GM21786 (cell line): ENCODE measurements around the gene FER.
A peak's percentile ranks its signal among the peaks of the same experiment; 100 is the strongest.
"Not testable (repeated sequence)": the region's sequence is repeated elsewhere in the genome, so short reads cannot be mapped to it uniquely, and the experiment has no call there.

Experiments
- ATAC-seq: cut with Tn5 transposase; IDR thresholded peaks from one replicate; pipeline ENCODE4 v1.9.1; 2021; ENCODE audit not compliant: unreplicated experiment

The FER gene

DNA sequence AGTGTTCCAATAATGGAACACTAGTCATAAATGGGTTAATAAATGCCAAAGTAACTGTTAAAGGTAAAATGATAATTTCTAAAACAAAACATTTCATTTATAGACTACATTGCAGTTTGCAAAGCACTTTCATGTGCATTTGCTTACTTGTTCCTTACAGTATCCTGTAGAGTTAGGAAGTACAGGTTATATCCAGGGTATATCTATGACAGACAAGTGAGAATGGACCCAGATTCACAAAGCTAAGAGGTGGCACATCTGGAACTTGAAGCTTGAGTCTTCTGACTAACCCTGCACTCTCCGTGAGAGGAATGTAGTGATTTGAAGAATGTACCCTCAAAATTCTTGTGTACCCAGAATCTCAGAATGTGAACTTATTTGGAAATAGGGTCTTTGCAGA is 121.4 kb downstream of the FER start:
- ATAC-seq: no peak

DNA sequence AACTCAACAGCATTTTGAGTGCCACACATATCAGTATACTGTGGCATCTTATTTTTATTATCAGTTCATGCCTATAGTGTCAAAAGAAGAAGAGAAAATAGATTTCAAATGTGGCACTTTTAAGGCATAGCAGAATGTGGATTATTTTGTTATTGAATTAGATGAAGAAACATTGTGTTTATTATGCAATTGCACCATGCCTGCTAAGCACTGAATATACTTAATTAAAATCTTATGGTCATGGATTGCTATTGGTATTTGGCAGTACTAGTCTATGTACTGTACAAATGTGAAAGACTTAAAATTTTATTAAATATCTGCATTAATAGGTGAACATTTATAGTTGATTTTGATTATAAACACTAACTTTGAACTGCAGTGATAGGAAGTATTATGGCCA is 128.8 kb downstream of the FER start:
- ATAC-seq: no peak

DNA sequence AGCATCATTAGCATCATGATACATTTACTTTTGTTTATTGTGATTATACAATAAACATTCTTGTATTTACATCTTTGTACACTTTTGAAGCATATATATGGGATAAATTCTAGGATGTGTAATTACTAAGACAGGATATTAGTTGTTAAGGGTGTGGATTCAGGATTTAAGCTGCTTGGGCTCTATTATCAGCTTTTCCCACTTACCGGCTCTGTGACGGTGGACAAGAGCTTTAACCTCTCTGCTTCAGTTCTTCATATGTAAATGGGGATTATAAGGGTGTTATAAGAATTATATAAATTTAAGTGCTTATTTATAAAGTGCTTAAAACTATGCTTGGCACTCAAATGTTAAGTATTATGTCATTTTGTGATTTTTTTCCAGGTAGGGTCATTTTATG is 131.1 kb downstream of the FER start:
- no peak for ATAC-seq

DNA sequence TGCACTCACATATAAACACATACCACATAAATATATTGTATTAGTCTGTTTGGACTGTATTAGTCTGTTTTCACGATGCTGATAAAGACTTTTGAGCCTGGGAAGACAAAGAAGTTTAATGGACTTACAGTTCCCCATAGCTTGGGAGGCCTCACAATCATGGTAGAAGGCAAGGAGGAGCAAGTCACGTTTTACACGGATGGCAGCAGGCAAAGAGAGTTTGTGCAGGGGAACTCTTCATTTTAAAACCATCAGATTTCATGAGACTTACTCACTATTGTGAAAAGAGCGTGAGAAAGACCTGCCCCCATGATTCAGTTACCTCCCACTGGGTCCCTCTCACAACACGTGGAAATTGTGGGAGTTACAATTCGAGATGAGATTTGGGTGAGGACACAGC is 133.4 kb downstream of the FER start:
- no peak for ATAC-seq

DNA sequence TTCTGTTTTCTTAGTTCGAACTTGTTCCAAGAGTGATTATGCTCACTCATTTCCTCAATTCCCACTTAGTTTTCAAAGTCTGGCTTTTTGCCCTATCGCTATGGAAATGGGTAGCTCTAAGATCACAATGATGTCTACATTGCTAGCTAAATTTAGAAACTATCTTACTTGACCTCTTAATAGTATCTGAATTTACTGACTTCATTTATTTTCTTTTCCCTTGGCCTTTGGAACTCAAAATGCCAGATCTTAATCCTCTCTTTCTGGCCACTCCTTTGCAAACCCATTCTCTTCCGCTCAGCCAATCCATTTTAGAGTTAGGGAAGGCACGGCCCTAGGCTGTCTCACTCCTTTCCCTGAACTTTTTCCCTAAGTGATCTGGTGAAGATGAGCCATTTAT is 137.0 kb downstream of the FER start:
- ATAC-seq: no peak

DNA sequence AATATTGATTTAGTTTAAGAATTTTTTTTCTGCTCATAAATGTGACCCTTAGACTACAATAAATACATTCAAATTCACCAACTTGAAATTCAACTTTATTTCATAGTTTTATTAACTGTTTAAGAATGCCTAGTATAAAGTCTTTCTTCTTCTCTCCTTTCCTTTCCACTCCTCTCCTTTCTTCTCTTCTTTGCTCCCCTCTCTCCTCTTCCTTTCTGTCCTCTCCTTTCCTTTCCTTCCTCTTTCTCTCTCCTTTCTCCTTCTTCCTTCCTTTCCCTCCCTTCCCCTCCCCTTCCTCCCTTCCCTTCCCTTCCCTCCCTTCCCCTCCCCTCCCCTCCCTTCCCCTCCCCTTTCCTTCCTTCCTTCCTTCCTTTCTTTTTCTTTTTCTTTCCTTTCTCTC is 150.6 kb downstream of the FER start:
- no peak for ATAC-seq

DNA sequence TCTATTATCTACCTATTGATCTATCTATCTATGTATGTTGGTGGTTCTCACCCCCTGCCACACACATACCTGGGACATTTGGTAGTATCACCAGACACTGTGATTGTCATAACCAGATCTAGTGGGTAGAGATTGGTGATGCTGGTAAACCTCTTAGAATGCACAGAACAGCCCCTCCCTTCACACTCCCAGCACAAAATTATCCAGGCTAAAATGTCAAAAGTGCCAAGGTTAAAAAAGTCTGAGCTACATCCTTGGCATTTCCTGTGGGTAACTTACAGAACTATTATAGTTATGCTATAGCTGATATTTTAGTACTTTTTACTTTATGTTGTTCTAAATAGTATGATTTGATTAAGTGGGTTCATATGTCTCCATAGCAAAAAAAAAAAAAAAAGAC is 151.0 kb downstream of the FER start:
- ATAC-seq: no peak

DNA sequence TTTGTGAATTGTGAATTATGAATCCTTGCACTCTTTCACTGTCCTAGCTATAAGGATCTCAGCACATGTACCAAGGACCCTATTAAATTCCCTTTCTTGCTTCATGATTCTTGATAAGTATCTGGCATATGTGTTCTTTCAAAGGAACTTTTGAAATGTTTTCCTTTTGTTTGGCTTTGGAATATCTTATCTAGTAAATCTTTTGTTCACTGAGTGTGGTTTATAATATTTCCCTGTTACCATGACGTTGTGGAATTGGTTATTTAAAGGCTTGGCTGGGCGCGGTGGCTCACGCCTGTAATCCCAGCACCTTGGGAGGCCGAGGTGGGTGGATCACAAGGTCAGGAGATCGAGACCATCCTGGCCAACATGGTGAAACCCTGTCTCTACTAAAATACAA is 151.5 kb downstream of the FER start:
- ATAC-seq: not testable (repeated sequence)

DNA sequence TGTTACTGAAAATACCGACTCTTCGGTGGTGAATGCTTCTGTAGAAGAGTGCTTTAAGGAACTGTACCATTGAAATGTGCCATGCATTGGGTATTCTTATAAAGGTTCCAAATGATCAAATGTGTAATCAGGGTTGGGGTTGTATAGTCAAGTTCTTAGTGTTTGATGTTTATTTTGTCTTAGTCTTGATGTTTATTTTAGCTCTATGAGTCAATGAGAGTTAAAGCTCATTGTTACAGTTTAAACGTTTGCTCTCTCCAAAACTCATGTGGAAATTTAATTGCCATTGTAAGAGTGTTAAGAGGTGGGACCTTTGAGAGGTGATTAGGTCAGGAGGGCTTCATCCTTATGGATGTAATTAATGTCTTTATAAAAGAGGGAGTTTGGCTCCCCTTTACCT is 153.0 kb downstream of the FER start:
- ATAC-seq: no peak

DNA sequence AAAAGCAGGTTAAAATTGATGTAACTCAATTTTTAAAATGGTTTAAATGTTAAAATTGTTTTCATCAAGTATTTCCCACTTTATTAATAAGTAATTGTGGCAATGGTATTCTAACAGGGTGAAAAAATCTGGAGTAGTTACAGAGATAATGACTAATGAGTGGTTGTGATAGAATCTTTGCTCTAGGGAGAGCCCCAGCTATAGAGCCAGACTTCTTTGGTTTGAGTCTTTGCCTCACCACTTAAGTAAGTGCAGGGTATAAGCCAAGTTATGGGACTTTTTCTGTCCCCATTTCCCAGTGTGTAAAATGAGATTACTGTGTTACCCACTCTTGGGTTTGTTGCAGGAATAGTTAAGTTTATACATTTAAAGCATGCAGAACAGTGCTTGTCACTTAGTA is 158.1 kb downstream of the FER start:
- no peak for ATAC-seq

DNA sequence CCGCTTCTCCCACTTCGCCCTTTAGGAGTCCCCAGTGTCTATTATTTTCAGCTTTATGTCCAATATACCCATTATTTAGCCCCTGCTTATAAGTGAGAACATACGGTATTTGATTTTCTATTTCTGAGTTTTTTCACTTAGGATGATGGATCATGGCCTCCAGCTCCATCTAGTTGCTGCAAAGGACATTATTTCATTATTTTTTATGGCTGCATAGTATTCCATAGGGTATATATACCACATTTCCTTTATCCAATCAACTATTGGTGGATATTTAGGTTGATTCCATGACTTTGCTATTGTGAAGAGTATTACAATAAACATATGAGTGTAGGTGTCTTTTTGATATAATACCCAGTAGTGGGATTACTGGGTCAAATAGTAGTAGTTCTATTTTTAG is 162.9 kb downstream of the FER start:
- no peak for ATAC-seq

DNA sequence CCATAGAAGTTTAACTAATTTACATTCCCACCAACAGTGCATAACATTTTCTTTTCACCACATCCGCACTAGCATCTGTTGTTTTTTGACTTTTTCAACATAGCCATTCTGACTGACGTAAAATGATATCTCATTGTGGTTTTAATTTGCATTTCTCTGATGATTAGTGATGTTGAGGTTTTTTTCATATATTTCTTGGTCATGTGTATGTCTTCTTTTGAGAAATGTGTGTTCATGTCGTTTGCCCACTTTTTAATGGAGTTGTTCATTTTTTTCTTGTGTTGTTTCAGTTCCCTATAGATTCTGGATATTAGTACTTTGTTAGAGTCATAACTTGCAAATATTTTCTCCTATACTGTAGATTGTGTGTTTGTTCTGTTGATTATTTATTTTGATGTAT is 163.4 kb downstream of the FER start:
- peak; percentile 68 for ATAC-seq

DNA sequence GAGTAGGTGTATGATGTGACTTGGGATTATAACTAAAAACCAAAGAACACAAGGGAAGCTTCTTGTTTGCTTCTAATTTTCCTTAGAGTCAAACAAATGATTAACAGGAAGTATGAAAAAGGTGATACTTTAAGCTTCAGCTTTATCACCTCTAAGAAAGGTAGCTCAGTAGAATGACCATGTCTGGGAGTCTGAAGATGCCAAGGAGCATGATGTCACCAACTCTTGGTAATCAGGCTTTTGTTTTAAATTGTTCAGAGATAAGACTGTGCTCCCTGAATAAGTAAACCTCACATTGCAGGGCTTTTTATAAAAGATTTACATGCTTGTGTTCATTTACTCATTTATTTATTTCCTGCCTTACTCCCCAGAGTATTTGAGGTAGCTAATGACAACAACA is 169.9 kb downstream of the FER start:
- no peak for ATAC-seq

DNA sequence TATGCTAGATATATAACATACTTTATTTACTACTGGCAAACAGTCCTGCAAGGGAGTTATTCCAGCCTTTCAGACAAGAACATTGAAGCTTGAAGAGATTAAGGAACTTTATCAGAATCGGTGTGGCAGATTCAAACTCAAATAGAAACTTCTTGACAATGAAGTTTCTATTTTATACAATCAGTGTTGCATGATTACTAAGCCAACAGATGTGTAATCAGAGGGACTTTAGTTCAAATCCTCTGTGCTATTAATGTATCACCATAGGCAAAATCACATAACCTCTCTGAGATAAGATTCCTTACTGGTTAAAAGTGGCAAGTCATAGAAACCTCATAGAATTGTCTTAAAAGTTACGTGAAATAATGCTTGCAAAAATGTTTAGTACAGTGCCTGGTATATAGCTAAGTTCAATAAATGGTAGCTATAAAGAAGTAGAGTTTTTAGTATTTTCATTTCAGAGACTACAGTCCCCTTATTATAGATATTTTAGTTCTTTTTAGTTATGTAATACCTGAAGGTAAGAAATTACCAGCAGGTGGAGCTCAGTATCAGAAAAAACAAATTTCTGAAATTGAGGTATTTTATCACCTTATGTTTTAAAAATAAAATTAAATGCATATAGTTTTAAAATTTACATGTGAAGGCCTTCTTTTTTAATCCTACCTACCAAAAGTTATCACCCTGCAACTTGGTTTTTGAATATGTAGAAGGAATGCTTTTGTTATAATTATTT is 172.1 kb downstream of the FER start:
- ATAC-seq: no peak

DNA sequence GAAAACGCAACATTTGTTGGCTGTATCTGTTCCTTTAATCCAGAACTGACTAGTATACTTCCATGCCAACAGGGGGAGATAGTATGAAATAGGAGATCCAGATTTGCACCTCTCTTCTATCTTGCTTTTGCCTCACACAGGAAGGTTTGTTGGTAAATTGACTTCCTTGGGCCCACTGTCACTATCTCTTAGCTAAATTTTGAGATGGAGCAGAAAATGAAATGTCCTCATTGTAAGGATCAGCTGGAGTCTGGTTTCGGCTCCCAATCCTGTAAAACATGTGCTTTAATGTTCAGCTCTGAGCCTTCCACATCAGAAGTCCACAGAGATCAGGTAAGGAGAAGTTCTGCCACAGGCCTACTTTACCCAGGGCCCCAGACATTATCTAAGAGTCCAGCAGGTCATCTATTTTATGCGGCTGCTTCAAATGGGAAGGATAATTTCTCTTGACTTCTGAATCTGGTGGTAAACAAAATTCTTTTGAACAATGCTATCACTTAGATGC is 176.8 kb downstream of the FER start:
- ATAC-seq: no peak

DNA sequence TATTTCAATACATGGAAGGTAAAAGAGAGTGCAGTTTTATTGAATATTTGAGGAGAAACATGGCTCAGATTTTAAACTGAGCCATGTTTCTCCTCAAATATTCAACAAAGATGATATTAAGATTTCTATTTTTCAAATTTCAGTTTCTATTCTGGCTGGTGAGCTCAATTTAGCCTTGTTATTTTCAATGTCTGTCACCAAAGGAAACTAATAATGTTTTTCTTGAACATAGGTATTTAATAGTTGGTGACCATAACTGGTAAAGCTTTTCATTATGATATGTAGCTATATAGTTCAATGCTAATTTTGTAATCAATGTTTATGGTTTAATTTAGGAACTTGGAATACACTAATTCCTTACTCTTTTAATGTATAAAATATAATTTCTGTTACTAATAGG is 177.4 kb downstream of the FER start:
- no peak for ATAC-seq

DNA sequence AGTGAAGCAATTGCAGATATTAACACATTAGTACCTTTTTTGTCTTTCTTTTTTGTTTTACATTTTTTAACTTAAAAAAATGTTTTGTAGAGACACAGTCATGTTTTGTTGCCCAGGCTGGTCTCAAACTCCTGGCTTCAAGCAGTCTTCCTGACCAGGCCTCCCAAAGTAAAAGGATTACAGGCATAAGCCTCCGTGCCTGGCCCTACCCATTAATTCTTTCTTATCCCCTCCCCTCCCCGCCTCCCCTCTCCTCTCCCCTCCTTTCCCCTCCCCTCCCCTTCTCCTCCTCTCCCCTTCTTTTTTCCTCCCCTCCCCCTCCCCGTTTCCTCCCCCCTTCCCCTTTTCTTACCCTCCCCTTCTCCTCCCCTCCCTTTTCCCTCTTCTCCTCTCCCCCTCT is 182.4 kb downstream of the FER start:
- no peak for ATAC-seq

DNA sequence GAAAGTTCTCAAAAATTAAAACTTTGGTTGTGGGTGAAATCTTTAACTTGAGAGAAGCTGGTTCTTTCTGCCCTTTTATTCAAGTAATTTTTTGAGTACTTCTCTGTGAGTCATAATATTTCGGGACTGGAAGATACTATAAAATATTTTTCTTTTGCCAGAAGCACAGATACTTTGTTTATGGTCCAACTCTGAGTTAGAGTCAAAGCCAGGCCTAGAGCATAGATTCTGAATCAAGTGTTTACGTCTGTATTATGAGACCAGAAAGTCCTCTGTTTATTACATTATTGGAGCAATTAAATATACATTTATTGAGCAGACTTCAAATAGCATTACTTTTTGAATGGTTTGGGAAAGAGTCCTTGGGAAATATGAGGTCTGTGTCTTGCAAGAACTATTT is 187.9 kb downstream of the FER start:
- no peak for ATAC-seq

DNA sequence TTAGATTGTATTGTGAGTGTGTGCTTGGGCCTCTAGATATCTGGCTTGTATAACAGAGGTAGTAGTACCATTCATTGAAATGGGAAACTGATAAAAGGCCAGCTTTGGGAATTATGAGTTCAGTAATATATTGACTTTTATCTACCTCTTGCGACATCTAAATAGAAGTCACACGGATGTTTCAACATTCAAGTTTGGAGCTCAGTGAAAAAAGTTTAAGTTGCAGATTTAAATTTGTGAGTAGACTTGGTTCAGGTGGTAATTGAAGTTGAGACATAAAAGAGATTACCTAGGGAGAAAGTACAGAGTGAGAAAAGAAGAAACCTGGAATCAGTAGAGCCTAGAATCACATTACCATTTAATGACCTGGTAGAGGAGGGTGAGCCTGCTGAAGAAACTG is 189.5 kb downstream of the FER start:
- ATAC-seq: no peak

DNA sequence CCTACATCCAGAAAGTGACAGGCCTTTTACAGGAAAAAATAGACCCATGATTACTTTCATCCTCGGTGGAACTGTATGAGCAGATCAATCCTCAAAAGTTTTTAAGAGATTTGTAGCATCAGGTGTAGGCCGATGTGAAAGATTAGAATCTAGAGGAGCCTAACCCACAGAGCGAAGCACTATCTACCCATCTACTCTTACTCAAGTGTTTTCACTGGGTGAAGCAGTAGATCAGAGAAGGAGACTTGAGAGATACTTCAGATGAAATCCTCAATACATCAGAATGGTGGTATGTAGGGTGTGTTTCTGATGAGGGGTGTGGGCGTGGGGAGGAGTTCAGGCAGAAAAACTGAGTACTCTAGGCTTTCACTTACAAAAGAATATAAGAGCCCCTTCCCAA is 192.8 kb downstream of the FER start:
- no peak for ATAC-seq

DNA sequence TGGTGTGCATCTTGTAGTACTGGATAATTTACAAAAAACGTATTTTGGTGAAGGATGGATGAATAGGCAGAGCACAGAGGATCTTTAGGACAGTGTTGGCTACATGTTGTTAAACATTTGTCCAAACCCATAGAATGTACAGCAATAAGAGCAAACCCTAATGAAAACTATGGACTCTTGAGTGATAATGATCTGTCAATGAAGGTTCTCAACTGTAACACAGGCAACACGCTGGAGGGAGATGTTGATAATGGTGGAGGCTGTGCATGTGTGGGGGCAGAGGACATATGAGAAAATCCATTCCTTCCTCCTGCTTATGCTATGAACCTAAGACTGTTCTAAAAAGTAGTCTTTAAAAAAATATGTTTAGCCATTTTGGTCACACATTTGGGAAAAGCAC is 194.0 kb downstream of the FER start:
- no peak for ATAC-seq

DNA sequence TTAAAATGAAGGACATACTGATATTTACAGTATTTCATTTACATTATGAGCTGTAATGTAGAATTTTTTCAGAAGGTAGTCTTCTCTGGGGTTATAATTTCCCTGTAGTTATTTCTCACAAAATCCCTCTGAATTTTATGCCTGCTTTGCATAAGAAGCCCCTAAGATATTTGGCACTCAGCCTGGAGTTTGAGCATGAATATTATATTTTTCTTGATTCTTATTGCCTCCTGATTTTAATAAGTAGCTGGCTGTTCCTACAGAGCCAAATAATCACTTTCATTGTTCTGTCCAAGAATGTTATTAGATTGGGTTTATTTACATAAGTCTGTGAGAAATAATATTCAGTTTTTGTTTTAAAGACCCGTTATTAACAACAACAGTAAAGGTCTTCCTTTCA is 195.0 kb downstream of the FER start:
- no peak for ATAC-seq

DNA sequence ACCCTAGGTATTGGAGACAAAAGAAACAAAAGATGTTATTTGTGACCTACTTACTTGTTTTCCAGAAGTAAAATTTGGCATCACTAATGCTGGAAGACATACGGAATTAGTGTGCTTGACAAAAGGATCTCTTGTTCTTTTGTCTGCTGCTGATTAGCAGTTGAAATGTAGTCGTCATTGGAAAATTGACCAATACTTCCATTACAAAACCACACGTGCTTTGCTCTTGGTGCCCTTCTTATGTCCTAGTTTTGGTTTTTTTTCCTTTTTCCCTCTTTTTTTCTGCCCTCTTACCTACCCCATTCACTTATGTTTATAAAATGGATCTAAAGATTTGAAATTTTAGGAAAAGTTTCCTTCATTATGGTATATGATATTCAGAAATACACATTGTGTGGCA is 197.4 kb downstream of the FER start:
- ATAC-seq: no peak
